ENCODE results near the gene GNE.

The GNE gene

GRCh38 chr9:36207546-36208012, 50.7 kb downstream of the GNE start:
- TF ChIP-seq ZFHX2 (tag by site-specific recombination; conservative IDR thresholded peaks at IDR 0.05) (peak; percentile 42; the same call in 1 of the 2 replicates), REPIN1 (tag by site-specific recombination; IDR thresholded peaks at IDR 0.05; ENCODE audit: low read depth) (no peak)
- no peaks in the 10 kb centered on the region for H3K9me3 ChIP-seq (ENCODE audit: control insufficient read depth, insufficient read depth, low read depth, low read length)
- H3K4me3 ChIP-seq (ENCODE audit: low read depth, low read length) = no peak overlapping the region
- H3K36me3 ChIP-seq (ENCODE audit: control insufficient read depth in 2 of 2, insufficient read depth in 1 of 2, low read length in 2 of 2) = peaks cover 26 to 100% of the 10 kb centered on the region in 2 experiments
- CTCF ChIA-PET = interaction anchor here (0.6 kb wide), 1 partner anchor 66 kb away, joined by 3 read pairs; no protein-coding TSS in a partner anchor
- no peak overlapping the region for H3K27ac ChIP-seq (ENCODE audit: extremely low read depth, low read depth, low read length)
- H3K4me1 ChIP-seq (ENCODE audit: control insufficient read depth, insufficient read depth, low read length) = no peaks in the 10 kb centered on the region
- POLR2A ChIA-PET = interaction anchor here (0.8 to 1.5 kb wide), 2 partner anchors 17 to 51 kb away, joined by 3 to 5 read pairs; partner anchors contain the start of genes CLTA and GNE

- no peaks in the 10 kb centered on the region for H3K4me1 ChIP-seq (ENCODE audit: control insufficient read depth, insufficient read depth, low read length)
- H3K4me3 ChIP-seq (ENCODE audit: low read depth, low read length) = no peak overlapping the region
- no peak overlapping the region for H3K27ac ChIP-seq (ENCODE audit: extremely low read depth, low read depth, low read length)
- H3K9me3 ChIP-seq (ENCODE audit: control insufficient read depth, insufficient read depth, low read depth, low read length) = no peaks in the 10 kb centered on the region
- no peak for TF ChIP-seq ZNF426 (tag by site-specific recombination; IDR thresholded peaks at IDR 0.05)
- no peak for TF ChIP-seq GLI4 (tag by site-specific recombination; IDR thresholded peaks at IDR 0.05)
- TF ChIP-seq SP3 (tag by site-specific recombination; IDR thresholded peaks at IDR 0.05) = no peak
- no peak for TF ChIP-seq ZNF184 (tag by site-specific recombination; IDR thresholded peaks at IDR 0.05)
- no peak for TF ChIP-seq TSHZ1 (tag by site-specific recombination; IDR thresholded peaks at IDR 0.05; ENCODE audit: borderline replicate concordance)
- no peak for TF ChIP-seq ZNF211 (tag by site-specific recombination; IDR thresholded peaks at IDR 0.05; ENCODE audit: low read depth)
- H3K36me3 ChIP-seq (ENCODE audit: control insufficient read depth in 2 of 2, insufficient read depth in 1 of 2, low read length in 2 of 2) = peaks cover 29 to 100% of the 10 kb centered on the region in 2 experiments
- ChIA-PET CTCF (no interaction called here), POLR2A (interaction anchor here (1.5 kb wide), 1 partner anchor 16 kb away, joined by 5 read pairs; the partner anchor contains the start of gene CLTA)
Measured at GRCh38 chr9:36207016-36207415, 51.2 kb downstream of the GNE start.

- Histone ChIP-seq H3K4me1 (ENCODE audit: control insufficient read depth, insufficient read depth, low read length) (no peaks in the 10 kb centered on the region), H3K36me3 (ENCODE audit: control insufficient read depth in 2 of 2, insufficient read depth in 1 of 2, low read length in 2 of 2) (peaks cover 37 to 100% of the 10 kb centered on the region in 2 experiments), H3K4me3 (ENCODE audit: low read depth, low read length) (no peak overlapping the region), H3K9me3 (ENCODE audit: control insufficient read depth, insufficient read depth, low read depth, low read length) (no peaks in the 10 kb centered on the region), H3K27ac (ENCODE audit: extremely low read depth, low read depth, low read length) (no peak overlapping the region)
- ChIA-PET POLR2A (interaction anchor here (2.0 kb wide), 1 partner anchor 14 kb away, joined by 10 read pairs; the partner anchor contains the start of gene CLTA), CTCF (interaction anchor here (0.6 to 1.2 kb wide), 6 partner anchors 11 to 219 kb away, joined by 3 to 9 read pairs (median 3); no protein-coding TSS in a partner anchor)
- TF ChIP-seq KLF16 (tag by site-specific recombination; IDR thresholded peaks at IDR 0.05) = no peak
- TF ChIP-seq ZNF362 (tag by site-specific recombination; IDR thresholded peaks at IDR 0.05) = no peak
- TF ChIP-seq REPIN1 (tag by site-specific recombination; IDR thresholded peaks at IDR 0.05; ENCODE audit: low read depth) = no peak
- no peak for TF ChIP-seq ZNF776 (tag by site-specific recombination; IDR thresholded peaks at IDR 0.05; ENCODE audit: borderline replicate concordance)
- no peak for TF ChIP-seq KLF7 (tag by site-specific recombination; IDR thresholded peaks at IDR 0.05; ENCODE audit: borderline replicate concordance)
- TF ChIP-seq ZNF449 (tag by site-specific recombination; IDR thresholded peaks at IDR 0.05) = no peak
- no peak for TF ChIP-seq ZNF701 (tag by site-specific recombination; IDR thresholded peaks at IDR 0.05)
- no peak for TF ChIP-seq AEBP2 (tag by site-specific recombination; IDR thresholded peaks at IDR 0.05; ENCODE audit: borderline replicate concordance)
- no peak for TF ChIP-seq ZNF692 (tag by site-specific recombination; IDR thresholded peaks at IDR 0.05)
- no peak for TF ChIP-seq ZNF24 (tag by site-specific recombination; IDR thresholded peaks at IDR 0.05)
- no peak for TF ChIP-seq BCL11B (tag by site-specific recombination; IDR thresholded peaks at IDR 0.05; ENCODE audit: low read depth)
- TF ChIP-seq ZBTB21 (tag by site-specific recombination; IDR thresholded peaks at IDR 0.05) = no peak
- TF ChIP-seq ZNF274 (IDR thresholded peaks at IDR 0.05; ENCODE audit: low read length) = no peak
- no peak for TF ChIP-seq ZNF274 (tag by site-specific recombination; IDR thresholded peaks at IDR 0.05; ENCODE audit: borderline replicate concordance)
Measured at GRCh38 chr9:36204906-36205547, 53.2 kb downstream of the GNE start.
